Choroid plexus epithelial cell (primary cell): ENCODE results near the gene KCNG2.

Experiments
- DNase-seq: peaks from one replicate; pipeline ENCODE4 v3.0.0-alpha.2; 2010; ENCODE audit warnings: low read depth
- H3K4me3 ChIP-seq: 2 replicates; pipeline ENCODE4 v1.5.1; 2011; ENCODE audit warnings: low read depth, mild to moderate bottlenecking, control low read depth, low read length, moderate library complexity
- CTCF ChIP-seq: conservative IDR thresholded peaks from 2 replicates; pipeline ENCODE4 v1.5.1; 2011; ENCODE audit warnings: low read depth, mild to moderate bottlenecking, control low read depth, inconsistent platforms, low read length, moderate library complexity

KCNG2 gene

GRCh38 chr18:79936641-79937040, 138.9 kb downstream of the KCNG2 start:
- H3K4me3 ChIP-seq = no peak overlapping the region
- DNase-seq = no peak
- no peak for TF ChIP-seq CTCF

- no peak for TF ChIP-seq CTCF
- DNase-seq = no peak
- no peak overlapping the region for H3K4me3 ChIP-seq
Measured at GRCh38 chr18:79937103-79937860, 139.5 kb downstream of the KCNG2 start.

- DNase-seq = no peak
Measured at GRCh38 chr18:79938196-79938595, 140.5 kb downstream of the KCNG2 start.

GRCh38 chr18:79939096-79939495, 141.4 kb downstream of the KCNG2 start:
- no peak for TF ChIP-seq CTCF
- no peak overlapping the region for H3K4me3 ChIP-seq
- DNase-seq = no peak

More at GRCh38 chr18:79938196-79938595, 140.5 kb downstream of the KCNG2 start:
- TF ChIP-seq CTCF = no peak
- H3K4me3 ChIP-seq = no peak overlapping the region

- DNase-seq = no peak
- no peak for TF ChIP-seq CTCF
- H3K4me3 ChIP-seq = no peak overlapping the region
Measured at GRCh38 chr18:79940126-79940813, 142.5 kb downstream of the KCNG2 start.

- no peak overlapping the region for H3K4me3 ChIP-seq
- no peak for TF ChIP-seq CTCF
- DNase-seq = no peak
Measured at GRCh38 chr18:79940814-79941472, 143.2 kb downstream of the KCNG2 start.
